Right cardiac atrium (tissue), 5 donors: Measurements from ENCODE around the gene GTPBP2. TPM values are rescaled to one million over a fixed set of nuclear protein-coding genes. Genes with fewer than 3 reads are reported as not detected.

ENCODE experiments used
- ATAC-seq, 2 donors: fragments of 200-7000 bp; cut with Tn5 transposase; one replicate each; pipeline versions ENCODE4 v1.8.0 to v1.9.1; 2020; ENCODE audit warnings: moderate library complexity in 2 of 2, mild to moderate bottlenecking in 1 of 2
- DNase-seq, 3 donors: peaks; one replicate each; pipeline ENCODE4 v3.0.0-alpha.2; 2020
- H3K27ac ChIP-seq: one replicate; pipeline ENCODE4 v1.5.1; 2013; ENCODE audit warnings: mild to moderate bottlenecking, low read length, control low read depth, moderate library complexity
- H3K27me3 ChIP-seq: one replicate; pipeline ENCODE4 v1.6.1; 2013; ENCODE audit not compliant: control insufficient read depth, insufficient read depth
- H3K4me1 ChIP-seq: one replicate; pipeline ENCODE4 v1.6.1; 2013; ENCODE audit warnings: low read length; ENCODE audit not compliant: control insufficient read depth, insufficient read depth
- H3K4me3 ChIP-seq: one replicate; pipeline ENCODE4 v1.5.1; 2013; ENCODE audit warnings: low read length, control low read depth
- H3K9me3 ChIP-seq: one replicate; pipeline ENCODE4 v1.6.1; 2013; ENCODE audit warnings: low read length; ENCODE audit not compliant: control insufficient read depth
- WGBS: extraction: QIAGEN DNeasy Blood & Tissue Kit; methylation state at CpG from one replicate; pipeline ENCODE4 v1.1.7; 2013; 5-methylcytosine and 5-hydroxymethylcytosine counted together
- intact Hi-C, 4 donors: fragments of 100-400 bp; cut with DNase I; formaldehyde crosslinking; loops; one replicate each; pipeline versions ENCODE4 v1.11.0 to v1.14.0; 2022 to 2023
- polyA plus RNA-seq: library from polyadenylated mRNA; stranded (reverse); fragments of 200-250 nt; gene quantifications from one replicate; pipeline ENCODE4 v1.2.3, GENCODE V29; 2013
- total RNA-seq, 4 donors: library from RNA; stranded (reverse); fragmentation: NEBNext Ultra II Directional; extraction: Animal tissue kit (Norgen Biotek cat#: 25700); gene quantifications; one replicate each; pipeline ENCODE4 v1.2.1, GENCODE V29; 2021
- donor health status: healthy with polysubstance abuse.
- donor health status: DM: no; HTN: yes; CAD: no.
- donor health status: DM: no; HTN: no; CAD: no.
- donor health status: DM: no; HTN: yes; CAD: no; lungs with severe emphysema.
- donor health status: DM: yes; HTN: yes; CAD: no.

GTPBP2 gene
- total and polyA plus RNA-seq, 5 donors = 21.8 to 30.7 (median 28.2) TPM

DNA sequence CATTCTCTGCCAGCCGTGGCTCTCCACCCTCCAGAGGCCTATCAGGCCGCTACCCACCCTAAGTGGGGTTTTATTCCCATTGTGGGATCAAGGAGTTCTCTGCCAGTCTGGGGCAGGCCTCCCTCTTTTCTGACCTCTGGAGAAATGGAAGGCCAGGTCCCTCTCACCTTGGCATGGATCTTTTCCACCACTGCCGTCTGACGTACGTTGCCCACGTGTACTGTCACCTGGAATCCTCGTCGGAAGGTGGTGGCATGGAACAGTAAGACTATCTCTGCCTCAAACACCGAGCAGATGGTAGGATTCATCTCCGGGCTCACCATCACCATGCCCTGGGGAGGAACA is 7.3 kb downstream of the GTPBP2 start:
- H3K4me3 ChIP-seq = no peak overlapping the region
- no peak overlapping the region for H3K27ac ChIP-seq
- ATAC-seq (no peak), DNase-seq (no peak)
- WGBS = 87% methylated on average over 10 of the region's 10 CpGs
- intact Hi-C loops = no loop called here
- H3K27me3 ChIP-seq = no peaks in the 10 kb centered on the region
- no peaks in the 10 kb centered on the region for H3K9me3 ChIP-seq
- H3K4me1 ChIP-seq = no peaks in the 10 kb centered on the region

DNA sequence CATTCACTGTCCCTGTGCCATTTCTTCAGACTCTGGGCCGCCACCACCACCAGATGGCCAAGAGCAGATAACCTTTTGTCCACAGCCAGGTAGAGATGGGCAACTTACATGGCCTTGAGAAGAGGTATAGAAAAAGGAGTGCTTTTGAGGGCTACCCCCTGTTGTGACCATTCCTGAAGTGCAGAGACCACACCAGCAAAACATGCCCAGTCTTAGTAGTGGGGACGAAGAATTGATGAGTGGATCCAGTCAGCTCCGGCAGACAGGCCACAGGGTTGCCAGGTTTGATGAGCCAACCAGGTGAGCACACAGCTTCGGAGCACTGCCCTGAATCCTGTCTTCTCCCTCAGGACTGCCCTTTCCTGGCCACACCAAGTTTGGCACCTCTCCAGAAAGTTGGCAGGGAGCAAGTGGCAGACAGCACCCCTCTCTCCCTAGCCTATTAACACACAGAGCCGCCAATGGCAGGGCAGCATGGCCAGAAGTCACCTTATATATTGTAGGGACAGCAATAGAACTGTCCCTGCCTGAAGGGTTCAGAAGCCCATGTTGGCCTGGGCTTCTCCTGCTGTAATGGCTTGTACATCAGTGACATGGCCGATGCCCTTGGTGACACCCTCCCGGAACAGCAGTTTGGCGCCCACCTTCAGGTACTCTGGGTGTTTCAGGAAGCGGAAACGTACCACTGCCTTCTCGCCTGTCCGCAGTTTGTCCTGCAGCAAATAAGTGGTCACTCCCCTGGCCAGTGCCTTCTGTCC is 7.8 kb downstream of the GTPBP2 start:
- ATAC-seq = peak in 1 of 2 donors; percentile 7
- DNase-seq = peak in 1 of 3 donors; percentile 61
- intact Hi-C loops = no loop called here
- no peaks in the 10 kb centered on the region for H3K9me3 ChIP-seq
- H3K4me3 ChIP-seq = no peak overlapping the region
- WGBS = 91% methylated on average over 12 of the region's 12 CpGs
- H3K27ac ChIP-seq = no peak overlapping the region
- no peaks in the 10 kb centered on the region for H3K27me3 ChIP-seq
- H3K4me1 ChIP-seq = no peaks in the 10 kb centered on the region

- no peak for ATAC-seq
- no peaks in the 10 kb centered on the region for H3K4me1 ChIP-seq
- H3K4me3 ChIP-seq = no peak overlapping the region
- no peaks in the 10 kb centered on the region for H3K27me3 ChIP-seq
- 94% methylated on average over 9 of the region's 9 CpGs for WGBS
- intact Hi-C loops = no loop called here
- H3K9me3 ChIP-seq = no peaks in the 10 kb centered on the region
- DNase-seq = no peak
- H3K27ac ChIP-seq = no peak overlapping the region
Observed at GRCh38 chr6:43616725-43617472, 12.2 kb downstream of the GTPBP2 start.

- no peaks in the 10 kb centered on the region for H3K9me3 ChIP-seq
- no peaks in the 10 kb centered on the region for H3K27me3 ChIP-seq
- no peak overlapping the region for H3K4me3 ChIP-seq
- DNase-seq (no peak), ATAC-seq (no peak)
- 83% methylated on average over 3 of the region's 3 CpGs for WGBS
- intact Hi-C loops = no loop called here
- no peaks in the 10 kb centered on the region for H3K4me1 ChIP-seq
- H3K27ac ChIP-seq = no peak overlapping the region
Observed at GRCh38 chr6:43614396-43614730, 14.7 kb downstream of the GTPBP2 start.

- 94% methylated on average over 6 of the region's 6 CpGs for WGBS
- no peak for DNase-seq
- Histone ChIP-seq H3K27me3 (no peaks in the 10 kb centered on the region), H3K4me3 (no peak overlapping the region), H3K4me1 (no peaks in the 10 kb centered on the region), H3K9me3 (no peaks in the 10 kb centered on the region), H3K27ac (no peak overlapping the region)
- no peak for ATAC-seq
- intact Hi-C loops = no loop called here
Observed at GRCh38 chr6:43613721-43614395, 15.2 kb downstream of the GTPBP2 start.

- Histone ChIP-seq H3K4me1 (no peaks in the 10 kb centered on the region), H3K9me3 (no peaks in the 10 kb centered on the region), H3K4me3 (no peak overlapping the region), H3K27me3 (no peaks in the 10 kb centered on the region), H3K27ac (no peak overlapping the region)
- intact Hi-C loops = no loop called here
- DNase-seq (no peak), ATAC-seq (no peak)
- WGBS = 94% methylated on average over 5 of the region's 5 CpGs
Observed at GRCh38 chr6:43610431-43610830, 18.6 kb downstream of the GTPBP2 start.

GRCh38 chr6:43609402-43609801 is 19.7 kb downstream of the GTPBP2 start:
- ATAC-seq = no peak

DNA sequence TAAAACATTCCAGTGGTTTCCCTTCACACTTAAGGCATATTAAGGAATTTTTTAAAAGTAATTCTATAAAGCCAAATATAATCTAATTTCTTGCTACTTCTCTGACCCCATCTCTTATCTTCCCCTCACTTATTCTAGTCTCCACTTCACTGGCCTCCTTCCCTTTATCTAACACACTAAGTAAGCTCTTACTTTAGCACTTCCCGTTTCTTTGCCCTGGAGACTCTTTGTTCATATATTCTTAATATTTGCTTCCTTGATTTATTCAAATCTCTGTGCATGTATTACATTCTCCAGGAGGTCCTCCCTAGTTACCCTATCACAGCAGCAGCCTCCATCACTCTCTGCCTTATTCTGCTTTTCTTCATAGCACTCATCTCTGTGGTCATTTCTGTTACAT is 20.3 kb downstream of the GTPBP2 start:
- Histone ChIP-seq H3K4me1 (no peaks in the 10 kb centered on the region), H3K27ac (no peak overlapping the region), H3K9me3 (no peaks in the 10 kb centered on the region), H3K27me3 (no peaks in the 10 kb centered on the region), H3K4me3 (no peak overlapping the region)
- DNase-seq (no peak), ATAC-seq (no peak)
- 50% methylated on average over 1 of the region's 1 CpG for WGBS
- intact Hi-C loops = no loop called here

More at GRCh38 chr6:43609402-43609801, 19.7 kb downstream of the GTPBP2 start:
- H3K27ac ChIP-seq = no peak overlapping the region
- intact Hi-C loops = no loop called here
- WGBS = 96% methylated on average over 1 of the region's 1 CpG
- no peaks in the 10 kb centered on the region for H3K4me1 ChIP-seq
- DNase-seq = no peak
- H3K27me3 ChIP-seq = no peaks in the 10 kb centered on the region
- no peak overlapping the region for H3K4me3 ChIP-seq
- H3K9me3 ChIP-seq = no peaks in the 10 kb centered on the region

- WGBS = 6% methylated on average over 5 of the region's 5 CpGs
- ATAC-seq (peak; percentile 43 to 80), DNase-seq (peak in 2 of 3 donors; percentile 64 to 81)
- H3K9me3 ChIP-seq = no peaks in the 10 kb centered on the region
- no peak overlapping the region for H3K27ac ChIP-seq
- H3K27me3 ChIP-seq = no peaks in the 10 kb centered on the region
- no peak overlapping the region for H3K4me3 ChIP-seq
- no peaks in the 10 kb centered on the region for H3K4me1 ChIP-seq
- intact Hi-C loops = no loop called here
Observed at GRCh38 chr6:43608310-43608763, 20.7 kb downstream of the GTPBP2 start.

DNA sequence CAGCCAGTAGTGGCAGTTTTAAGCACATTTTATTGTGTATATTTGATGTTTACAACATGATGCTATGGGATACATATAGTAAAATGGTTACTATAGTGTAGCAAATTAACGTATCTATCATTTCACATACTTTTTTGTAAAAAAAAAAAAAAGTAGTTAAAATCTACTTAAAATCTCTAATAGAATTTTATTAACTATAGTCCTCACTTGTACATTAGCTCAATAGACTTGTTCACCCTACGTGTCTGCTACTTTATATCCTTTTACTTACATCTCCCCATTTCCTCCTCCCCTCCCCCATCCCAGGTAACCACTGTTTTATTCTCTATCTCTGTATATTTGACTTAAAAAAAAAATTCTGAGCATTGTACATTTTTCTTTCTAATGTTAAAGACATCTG is 23.0 kb downstream of the GTPBP2 start:
- ATAC-seq (no peak), DNase-seq (no peak)
- Histone ChIP-seq H3K4me3 (no peak overlapping the region), H3K4me1 (no peaks in the 10 kb centered on the region), H3K9me3 (no peaks in the 10 kb centered on the region), H3K27ac (no peak overlapping the region), H3K27me3 (no peaks in the 10 kb centered on the region)
- intact Hi-C loops = no loop called here
- 84% methylated on average over 2 of the region's 2 CpGs for WGBS

DNA sequence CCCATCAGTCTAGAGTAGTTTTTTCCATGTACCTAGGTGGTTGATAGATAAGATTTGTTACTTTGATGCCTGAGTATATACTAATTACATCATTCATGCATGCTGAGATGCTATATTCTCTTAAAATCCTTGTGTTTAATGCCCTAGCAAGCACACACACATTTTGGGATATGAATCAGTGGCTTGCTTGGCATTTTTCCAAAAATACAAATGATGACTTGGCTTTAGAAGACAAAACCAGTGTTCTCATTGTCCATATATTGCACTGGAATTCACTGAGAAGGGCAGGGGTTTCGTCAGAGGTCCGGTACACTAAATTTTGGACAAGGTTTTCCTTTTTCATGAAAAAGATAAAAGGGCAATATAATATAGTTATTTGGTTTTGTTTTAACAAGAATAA is 24.9 kb downstream of the GTPBP2 start:
- Histone ChIP-seq H3K27ac (no peak overlapping the region), H3K4me3 (no peak overlapping the region), H3K9me3 (no peaks in the 10 kb centered on the region), H3K4me1 (no peaks in the 10 kb centered on the region), H3K27me3 (no peaks in the 10 kb centered on the region)
- 95% methylated on average over 2 of the region's 2 CpGs for WGBS
- DNase-seq (no peak), ATAC-seq (no peak)
- intact Hi-C loops = no loop called here
